ENCODE results near the gene TES. TPM values are rescaled to one million over a fixed set of nuclear protein-coding genes. Genes with fewer than 3 reads are reported as not detected.

TES gene
- polyA plus RNA-seq, 1 donor, result 75.3 TPM

- no peak for DNase-seq
These were observed 8.9 kb downstream of the TES start for GRCh38 chr7:116219288-116219687.

- DNase-seq, result no peak
These were observed 9.5 kb downstream of the TES start for GRCh38 chr7:116219834-116220233.

DNA sequence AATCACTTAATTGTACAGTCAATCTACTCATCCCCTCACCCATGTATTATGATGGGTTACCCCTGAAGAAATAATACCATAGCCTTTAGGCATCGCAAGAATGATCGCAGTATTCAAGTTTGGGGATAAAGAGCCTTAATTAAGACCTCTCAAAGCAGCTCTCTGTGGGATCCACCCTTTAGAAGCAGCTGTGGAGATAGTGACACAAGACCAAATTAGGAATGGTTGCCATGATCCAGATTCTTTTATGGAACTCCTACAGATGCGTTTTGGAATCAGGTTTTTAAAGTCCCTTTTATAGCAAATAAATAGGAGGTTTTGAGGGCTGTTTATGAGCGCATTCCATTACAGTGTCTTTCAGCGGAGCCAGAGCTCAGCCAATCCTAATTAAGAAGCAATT is 12.2 kb downstream of the TES start:
- no peak for DNase-seq

- no peak for DNase-seq
These were observed 13.2 kb downstream of the TES start for GRCh38 chr7:116223588-116223987.

GRCh38 chr7:116224492-116225098 is 14.3 kb downstream of the TES start:
- no peak for DNase-seq

DNA sequence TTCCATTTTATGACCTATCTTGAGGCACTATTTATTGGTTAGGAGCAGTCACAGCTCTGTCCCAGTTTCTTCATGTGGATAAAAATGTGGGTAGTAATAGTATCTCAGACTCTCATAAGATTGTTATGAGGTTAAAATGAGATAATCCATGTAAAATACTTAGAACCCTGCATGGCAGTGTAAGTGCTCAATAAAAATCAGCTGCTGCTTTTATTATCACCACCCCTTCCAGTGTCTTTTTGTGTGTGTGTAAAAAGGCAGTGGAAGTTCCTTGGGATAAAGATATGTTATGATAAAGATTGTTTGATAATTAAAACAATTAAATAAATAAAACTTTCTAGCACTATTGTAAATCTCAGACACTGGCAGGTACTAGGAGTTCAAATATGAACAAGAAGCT is 15.5 kb downstream of the TES start:
- no peak for DNase-seq

GRCh38 chr7:116226664-116227063 is 16.3 kb downstream of the TES start:
- DNase-seq, result no peak

DNA sequence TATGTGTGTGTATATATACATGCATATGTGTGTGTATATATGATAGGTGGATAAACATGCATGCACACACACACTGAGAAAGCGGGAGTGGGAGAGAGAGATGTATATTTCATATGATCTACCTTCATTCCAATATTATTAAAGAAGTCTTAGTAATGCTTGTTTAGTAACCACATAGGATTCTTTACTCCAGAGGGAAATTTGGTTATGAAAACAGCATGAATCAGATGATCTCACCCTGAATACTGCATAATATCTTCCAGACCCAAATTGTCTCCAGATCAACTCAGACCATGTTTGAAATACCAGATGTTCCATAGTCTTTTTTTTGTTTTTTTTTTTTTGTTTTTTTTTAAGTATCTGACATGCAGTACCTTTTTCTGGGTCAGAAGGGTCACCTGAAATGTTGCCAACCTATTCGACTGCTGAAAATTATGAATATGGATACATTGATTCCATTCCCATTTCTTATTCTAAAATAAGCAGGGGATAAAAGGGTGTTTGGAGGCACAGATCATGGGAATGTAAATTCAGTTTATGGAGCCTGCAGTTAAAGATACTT is 17.4 kb downstream of the TES start:
- DNase-seq, result no peak

- no peak for DNase-seq
These were observed 17.9 kb downstream of the TES start for GRCh38 chr7:116228241-116228640.

- DNase-seq, result no peak
These were observed 19.0 kb downstream of the TES start for GRCh38 chr7:116229366-116229765.

GRCh38 chr7:116230191-116231005 is 20.1 kb downstream of the TES start:
- DNase-seq, result no peak

DNA sequence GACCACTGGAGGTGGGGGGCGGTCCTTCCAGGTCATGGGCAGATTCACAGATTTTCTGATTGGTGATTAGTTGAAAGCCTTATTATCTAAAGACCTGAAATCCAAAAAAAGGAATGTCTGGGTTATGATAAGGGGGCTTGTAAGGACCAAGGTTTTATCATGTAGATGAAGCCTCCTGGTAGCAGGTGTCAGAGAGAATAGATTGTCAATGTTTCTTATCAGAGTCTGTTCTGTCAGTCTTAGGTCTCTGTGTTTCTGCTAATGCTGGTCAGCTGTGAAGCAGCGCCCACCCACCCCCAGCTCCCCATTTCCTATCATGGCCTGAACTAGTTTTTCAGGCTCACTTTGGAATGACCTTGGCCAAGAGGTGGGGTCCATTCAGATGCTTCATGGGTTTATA is 21.2 kb downstream of the TES start:
- DNase-seq, result no peak

DNA sequence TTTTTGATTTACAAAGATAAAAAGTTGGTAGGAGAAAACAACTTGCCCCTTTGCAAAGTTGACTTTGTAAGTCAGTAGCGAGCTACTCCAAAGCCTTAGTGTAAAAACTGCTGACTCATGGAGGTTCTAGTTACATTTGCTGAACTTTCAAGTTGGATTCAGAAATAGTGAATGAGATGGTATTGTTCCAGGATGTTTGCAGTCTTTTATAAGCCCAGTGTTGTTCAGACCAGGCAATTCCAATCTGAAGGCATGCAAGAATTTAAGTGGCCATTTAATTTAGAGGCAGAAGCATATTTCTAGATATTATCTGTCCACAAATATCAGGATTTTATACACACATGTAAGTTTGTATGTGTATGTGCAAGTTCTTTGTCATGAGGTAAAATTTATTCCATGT is 21.6 kb downstream of the TES start:
- no peak for DNase-seq

- no peak for DNase-seq
These were observed 22.0 kb downstream of the TES start for GRCh38 chr7:116232350-116232749.

- DNase-seq, result no peak
These were observed 22.6 kb downstream of the TES start for GRCh38 chr7:116232920-116233319.

GRCh38 chr7:116234517-116235200 is 24.3 kb downstream of the TES start:
- DNase-seq, result no peak

GRCh38 chr7:116235380-116235779 is 25.0 kb downstream of the TES start:
- no peak for DNase-seq

GRCh38 chr7:116236020-116236630 is 25.8 kb downstream of the TES start:
- no peak for DNase-seq

DNA sequence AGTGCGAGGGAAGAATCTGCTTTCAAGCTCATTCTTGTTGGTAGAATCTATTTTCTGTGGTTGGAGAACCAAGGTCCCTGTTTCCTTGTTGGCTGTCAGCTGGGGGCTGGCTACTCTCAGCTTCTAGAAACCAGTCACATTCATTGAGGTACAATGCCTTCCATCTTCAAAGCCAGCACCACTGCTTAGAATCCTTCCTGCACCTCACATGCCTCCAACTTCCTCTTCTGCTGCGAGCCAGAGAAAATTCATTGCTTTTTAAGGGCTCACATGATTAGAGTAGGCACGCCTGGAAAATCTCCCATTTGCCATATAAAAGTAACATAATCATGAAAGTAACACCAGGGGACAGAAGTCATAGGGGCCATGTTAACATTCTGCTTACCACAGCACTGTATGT is 28.7 kb downstream of the TES start:
- DNase-seq, result no peak

GRCh38 chr7:116239434-116239833 is 29.1 kb downstream of the TES start:
- DNase-seq, result no peak

DNA sequence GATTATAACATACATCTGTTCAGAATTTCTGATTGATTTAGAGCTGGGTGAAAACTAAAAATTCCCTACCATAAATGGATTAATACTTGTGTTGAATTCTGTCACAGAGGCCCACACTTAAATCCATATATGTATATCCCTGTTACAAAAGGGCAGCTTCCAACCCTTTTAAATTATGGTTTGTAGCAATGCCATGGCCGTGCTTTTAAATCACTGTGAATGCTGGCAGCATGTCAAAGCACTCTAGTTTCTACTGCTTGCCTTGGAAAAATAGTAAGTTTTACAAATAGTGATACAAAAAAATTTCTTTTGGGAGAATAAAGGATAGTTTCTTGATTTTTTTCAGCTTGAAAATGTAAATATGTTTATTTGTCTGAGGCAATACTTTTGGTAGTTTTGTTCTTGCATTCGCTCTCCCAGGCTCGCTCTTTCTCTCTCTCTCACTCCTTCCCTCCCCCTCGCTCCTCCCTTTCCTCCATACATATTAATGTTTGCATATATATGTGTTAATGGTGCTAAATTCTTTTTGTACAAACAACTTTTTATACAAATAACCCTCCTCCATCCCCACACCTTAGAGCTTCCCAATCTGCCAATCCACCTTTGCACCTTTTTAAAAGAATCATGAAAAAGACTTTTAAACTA is 29.8 kb downstream of the TES start:
- DNase-seq, result peak; percentile 57

GRCh38 chr7:116241291-116241690 is 31.0 kb downstream of the TES start:
- no peak for DNase-seq
